LNCAP (cell line): ENCODE results near the gene RPS15.

Source experiments
- TF ChIP-seq, protein P1 (sequence below): fragments of 450-650 bp; IDR thresholded peaks from 2 replicates; pipeline ENCODE4 v1.5.1; 2017; ENCODE audit warnings: mild to moderate bottlenecking

Gene RPS15

GRCh38 chr19:1407528-1408299 lies 30.5 kb upstream of the RPS15 start, which contains the start of gene DAZAP1:
TSS of gene DAZAP1 (plus strand) at chr19:1407586. CDS start at chr19:1407774, 188 bp downstream.
- TF ChIP-seq, protein P1, sequence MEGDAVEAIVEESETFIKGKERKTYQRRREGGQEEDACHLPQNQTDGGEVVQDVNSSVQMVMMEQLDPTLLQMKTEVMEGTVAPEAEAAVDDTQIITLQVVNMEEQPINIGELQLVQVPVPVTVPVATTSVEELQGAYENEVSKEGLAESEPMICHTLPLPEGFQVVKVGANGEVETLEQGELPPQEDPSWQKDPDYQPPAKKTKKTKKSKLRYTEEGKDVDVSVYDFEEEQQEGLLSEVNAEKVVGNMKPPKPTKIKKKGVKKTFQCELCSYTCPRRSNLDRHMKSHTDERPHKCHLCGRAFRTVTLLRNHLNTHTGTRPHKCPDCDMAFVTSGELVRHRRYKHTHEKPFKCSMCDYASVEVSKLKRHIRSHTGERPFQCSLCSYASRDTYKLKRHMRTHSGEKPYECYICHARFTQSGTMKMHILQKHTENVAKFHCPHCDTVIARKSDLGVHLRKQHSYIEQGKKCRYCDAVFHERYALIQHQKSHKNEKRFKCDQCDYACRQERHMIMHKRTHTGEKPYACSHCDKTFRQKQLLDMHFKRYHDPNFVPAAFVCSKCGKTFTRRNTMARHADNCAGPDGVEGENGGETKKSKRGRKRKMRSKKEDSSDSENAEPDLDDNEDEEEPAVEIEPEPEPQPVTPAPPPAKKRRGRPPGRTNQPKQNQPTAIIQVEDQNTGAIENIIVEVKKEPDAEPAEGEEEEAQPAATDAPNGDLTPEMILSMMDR = no peak

DNA sequence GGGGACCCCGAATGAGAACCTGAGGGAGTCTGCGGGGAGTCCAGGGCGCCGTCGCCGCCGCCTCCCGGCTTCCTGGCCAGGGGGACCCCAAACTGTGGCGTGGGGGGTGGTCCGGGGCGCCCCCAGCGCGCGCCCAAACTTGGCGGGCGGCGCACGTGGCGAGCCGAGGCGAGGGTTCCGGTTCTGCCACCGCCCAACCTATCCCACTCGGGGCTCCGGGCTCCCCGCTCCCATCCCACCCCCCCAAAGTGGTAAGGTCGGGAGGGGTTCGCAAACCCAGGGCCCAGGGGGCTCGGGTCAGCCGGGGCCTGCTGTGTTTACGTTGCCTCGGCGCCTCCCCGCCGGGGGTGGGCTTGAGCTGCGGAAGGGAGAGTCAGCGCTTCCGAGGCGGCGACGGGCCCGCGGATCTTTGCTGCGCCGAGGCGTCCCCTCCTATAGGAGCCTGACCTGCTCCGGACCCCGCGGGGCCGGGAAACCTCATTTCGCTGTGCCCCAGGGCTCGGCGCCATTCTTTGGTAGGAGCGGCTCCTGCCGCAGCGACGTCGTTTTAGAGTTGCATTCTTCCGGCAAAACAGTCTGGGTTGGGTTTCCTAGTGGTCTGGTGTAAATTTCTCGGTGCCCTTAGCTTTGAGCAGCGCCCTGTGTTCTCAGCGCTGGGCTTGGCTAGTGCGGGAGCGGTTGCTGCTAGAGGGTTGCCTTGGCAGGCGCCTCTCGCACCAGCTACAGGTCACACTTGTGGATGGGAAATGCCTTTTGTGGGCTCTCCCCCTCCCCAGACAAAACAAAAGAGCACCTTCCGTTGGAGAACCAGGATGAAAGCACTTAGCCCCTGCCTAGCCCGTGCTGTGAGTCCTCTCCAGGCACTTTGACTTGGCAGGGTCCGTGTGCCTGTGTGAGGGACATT lies 29.6 kb upstream of the RPS15 start:
- TF ChIP-seq, protein P1 = no peak

DNA sequence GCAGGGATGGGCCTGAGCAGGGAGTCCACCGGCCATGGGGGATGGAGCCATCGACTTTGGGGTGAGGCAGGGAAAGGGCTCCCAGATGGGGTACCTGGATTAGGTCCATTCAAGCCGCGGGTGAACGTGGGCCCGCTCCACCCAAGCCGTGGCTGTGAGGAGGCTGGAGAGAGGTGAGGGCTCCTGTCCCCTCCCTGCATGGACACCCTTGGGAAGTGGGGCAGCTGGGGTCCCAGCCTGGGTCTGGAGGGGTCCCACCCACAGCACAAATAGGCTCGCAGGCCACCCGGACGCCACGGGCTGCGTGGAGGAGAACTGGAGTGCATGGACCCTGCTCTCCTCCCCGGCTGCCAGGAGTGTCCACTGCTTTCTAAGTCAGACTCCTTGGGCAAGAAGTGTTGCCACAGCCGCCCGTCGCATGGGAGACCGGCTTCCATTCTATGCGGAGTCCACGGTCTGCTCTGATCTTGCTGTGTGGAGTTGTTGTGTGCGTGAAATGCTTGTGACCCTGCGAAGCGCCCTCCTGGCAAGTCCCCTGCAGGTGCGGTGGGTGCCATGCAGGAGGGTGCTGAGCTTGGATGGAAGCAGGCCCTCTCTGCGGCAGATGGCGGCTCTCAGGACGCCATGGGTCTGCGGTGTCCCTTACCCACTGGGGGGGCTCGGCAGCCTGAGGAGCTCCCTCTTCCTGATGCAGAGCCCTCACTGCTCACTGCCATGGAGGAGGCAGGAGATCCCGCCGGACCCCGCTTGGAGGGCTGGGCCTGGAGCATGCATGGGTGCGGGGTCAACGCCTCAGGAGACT lies 28.8 kb upstream of the RPS15 start:
- TF ChIP-seq, protein P1 = no peak

GRCh38 chr19:1410136-1410786 lies 27.9 kb upstream of the RPS15 start:
- TF ChIP-seq, protein P1 = no peak

DNA sequence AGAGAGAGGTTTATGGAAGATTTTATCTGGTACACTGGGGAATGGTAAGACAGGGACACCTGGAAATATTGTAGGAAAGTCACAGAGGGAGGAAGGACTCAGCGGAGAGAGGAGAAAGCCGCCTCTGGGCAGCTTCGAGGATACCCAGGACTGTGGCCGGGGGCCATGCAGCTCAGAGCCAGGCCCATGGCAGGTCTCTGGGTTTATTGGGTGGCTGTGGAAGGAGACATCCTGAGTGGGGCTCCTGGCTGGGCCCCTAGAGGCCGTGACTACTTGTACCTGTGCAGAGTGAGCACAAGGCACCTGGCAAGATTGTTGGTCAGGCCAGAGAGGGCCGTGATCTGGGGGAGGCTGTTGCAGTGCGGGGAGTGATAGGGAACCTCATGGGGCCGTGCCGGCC lies 27.4 kb upstream of the RPS15 start:
- TF ChIP-seq, protein P1 = no peak

- TF ChIP-seq, protein P1 = no peak
Observed at GRCh38 chr19:1411255-1412191, 26.7 kb upstream of the RPS15 start.
